Stimulated activated CD4-positive, alpha-beta T cell treated with anti-CD3 and anti-CD28 coated beads, Interleukin-12 subunit alpha, Interleukin-12 subunit beta, amount 100 ng/mL, for 24 hours (primary cell): ENCODE measurements around the gene RNF208.

Experiments
- DNase-seq, 2 experiments: peaks; one replicate each; pipeline ENCODE4 v3.0.0-alpha.2; 2020; ENCODE audit warnings: low read depth in 2 of 2

The RNF208 gene

DNA sequence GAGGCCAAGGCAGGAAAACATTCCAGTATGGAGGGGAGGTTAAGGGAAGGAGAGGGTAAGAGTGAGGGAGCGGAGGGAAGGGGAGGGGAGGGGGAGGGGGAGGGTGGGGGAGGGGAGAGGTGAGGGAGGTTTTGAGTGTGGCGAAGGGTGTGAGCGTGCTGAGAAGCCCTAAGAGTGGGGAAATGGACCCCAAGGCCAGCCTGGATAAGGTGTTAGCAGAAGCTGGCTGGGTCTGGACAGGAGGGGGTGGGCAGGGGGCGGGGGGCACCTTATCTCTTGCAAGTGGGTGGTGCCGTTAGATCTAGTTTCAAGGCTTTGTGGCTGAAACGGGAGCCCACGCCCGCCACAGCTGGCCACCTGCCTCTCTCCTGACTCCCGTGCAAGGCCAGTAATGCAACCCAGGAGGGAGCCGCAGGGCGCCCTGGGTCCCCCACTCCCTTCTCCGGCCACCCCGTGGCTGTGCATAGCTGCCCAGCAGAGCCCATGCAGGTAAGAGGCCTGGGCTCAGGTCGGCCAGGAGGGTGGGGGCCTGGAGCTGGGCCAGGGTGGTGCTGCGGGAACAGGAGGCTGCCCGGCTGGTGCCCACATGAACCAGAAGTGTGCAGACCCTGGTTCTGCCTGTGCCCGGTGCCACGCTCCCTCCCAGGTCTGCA lies 5.9 kb upstream of the RNF208 start:
- DNase-seq = no peak

DNA sequence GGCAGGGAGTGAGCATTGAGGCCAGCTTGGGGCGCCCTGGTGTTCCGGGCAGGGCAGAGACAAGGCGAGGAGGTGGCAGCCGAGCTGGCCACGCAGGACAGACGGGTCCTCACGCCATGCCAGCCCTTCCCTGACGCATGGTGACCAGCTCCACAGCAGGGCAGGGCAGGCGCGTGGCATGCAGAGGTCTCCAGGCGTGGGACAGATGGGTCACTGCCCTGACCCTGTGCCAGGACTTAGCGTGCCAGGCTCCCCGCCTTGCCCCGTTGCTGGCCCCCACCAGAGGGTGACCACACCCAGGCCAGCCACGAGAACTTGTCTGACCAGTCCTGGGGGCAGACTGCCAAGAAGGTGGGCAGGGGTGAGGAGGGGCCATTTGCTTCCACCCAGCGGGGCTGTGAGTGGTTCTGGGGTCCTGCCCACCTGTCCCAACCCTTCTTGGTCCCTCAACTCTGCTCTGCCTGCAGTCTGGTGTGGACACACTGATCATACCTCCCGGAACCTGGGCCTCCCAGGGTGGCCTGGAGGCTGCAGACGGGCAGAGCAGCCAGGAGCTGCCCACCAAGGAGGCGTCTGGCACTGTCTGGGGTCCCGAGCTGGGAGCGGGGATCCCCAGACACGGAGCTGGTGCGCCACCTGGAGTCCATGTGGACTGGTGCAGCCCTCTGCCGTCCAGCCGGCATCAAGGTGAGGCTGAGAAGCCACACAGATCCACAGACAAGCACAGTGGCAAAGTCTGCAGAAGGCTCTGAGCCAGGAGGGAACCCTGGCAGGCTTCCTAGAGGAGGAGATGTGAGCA lies 5.2 kb upstream of the RNF208 start, which contains the start of gene RNF224:
Gene RNF224, plus strand, starts transcription at position 449 of the 799 bp plus-strand sequence. CDS start 834 bp downstream, outside the sequence.
- DNase-seq = peak; percentile 48 to 80

DNA sequence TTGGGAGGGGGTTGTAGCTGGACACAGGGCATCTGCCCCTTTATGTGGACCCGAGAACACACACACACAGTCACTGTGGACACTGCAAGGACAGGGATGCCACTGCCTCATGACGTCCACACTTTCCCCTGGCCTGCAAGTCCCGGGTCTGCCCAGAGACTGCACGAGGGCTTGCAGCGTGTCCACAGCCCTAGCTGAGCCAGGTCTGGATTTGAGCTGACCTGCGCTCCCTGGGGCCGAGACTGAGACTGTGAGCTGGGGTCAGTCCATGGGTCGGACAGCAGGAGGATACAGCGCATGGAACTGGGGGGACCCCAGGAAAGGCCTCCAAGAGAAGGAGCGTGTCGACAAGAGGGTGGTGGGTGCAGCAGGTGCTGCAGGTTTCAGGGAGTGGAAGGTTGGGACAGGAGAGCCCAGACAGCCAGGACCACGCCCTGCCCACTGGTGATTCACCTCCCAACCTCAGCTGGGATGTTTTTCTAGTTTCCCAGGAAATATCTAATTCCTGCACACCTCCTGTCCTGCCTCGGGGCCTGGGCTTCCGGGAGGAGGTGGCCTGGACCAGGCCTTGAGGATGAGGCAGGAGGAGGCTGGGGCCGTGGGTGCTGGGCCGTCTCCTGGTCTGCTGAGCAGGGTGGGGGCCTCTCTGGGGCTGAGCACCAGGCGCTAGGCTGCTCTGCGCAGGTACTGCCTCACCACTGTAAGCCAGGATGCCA lies 4.5 kb upstream of the RNF208 start:
- DNase-seq = no peak

DNA sequence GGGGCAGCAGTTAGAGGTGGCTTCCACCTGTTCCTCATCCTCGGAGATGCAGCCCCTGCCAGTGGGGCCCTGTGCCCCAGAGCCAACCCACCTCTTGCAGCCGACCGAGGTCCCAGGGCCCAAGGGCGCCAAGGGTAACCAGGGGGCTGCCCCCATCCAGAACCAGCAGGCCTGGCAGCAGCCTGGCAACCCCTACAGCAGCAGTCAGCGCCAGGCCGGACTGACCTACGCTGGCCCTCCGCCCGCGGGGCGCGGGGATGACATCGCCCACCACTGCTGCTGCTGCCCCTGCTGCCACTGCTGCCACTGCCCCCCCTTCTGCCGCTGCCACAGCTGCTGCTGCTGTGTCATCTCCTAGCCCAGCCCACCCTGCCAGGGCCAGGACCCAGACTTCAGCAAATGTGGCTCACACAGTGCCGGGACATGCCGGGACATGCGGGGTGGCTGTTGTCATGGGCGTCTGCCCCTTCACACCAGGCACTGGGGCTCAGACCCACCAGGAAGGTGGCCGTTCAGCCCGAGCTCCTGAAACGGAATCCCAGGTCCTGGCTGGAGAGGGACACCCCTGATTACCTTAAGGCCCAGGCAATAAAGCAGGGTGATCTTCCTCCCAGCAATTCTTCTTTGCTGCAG lies 3.8 kb upstream of the RNF208 start:
- no peak for DNase-seq

DNA sequence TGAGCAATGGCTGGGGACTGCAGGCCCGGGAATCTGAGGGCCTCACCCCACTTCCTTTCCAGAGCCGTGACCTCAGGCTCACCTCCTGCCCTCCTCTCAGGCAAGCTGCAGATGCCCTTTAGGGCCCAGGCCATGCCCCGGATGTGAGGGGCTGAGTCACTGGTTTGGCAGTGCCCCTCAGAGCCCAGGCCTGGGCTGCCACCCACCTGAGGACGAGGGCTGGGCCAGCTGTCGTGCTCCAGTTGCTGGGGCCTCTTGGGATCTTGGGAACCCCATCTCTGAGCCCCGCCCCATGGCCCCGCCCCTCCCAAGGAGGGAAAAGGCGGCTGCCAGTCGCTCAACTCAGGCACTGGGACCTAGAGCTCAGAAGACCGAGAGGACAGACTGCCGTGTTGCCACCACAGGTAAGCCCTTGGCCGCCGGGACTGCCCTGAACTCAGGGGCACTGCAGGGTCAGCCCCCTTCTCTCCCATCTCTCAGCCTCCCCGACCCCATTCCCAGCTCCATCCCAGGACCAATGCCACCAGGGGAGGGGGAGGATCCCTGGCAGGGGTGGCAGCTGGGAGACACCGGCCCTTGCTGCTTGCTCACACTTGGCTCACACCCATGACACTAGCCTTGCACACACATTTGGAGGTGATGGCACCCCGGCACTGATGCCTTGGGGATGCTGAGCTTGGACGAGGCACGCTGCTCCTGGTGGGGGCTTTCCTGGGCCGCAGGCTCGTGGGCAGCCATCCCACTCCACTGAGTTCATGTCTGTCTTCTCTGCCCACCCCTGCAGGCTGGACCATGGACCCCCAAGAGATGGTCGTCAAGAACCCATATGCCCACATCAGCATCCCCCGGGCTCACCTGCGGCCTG lies 3.0 kb upstream of the RNF208 start, which contains the start of gene CYSRT1:
Gene CYSRT1, plus strand, starts transcription at position 345 of the 865 bp plus-strand sequence. Its CDS starts 448 bp downstream, at position 793.
- DNase-seq = no peak

DNA sequence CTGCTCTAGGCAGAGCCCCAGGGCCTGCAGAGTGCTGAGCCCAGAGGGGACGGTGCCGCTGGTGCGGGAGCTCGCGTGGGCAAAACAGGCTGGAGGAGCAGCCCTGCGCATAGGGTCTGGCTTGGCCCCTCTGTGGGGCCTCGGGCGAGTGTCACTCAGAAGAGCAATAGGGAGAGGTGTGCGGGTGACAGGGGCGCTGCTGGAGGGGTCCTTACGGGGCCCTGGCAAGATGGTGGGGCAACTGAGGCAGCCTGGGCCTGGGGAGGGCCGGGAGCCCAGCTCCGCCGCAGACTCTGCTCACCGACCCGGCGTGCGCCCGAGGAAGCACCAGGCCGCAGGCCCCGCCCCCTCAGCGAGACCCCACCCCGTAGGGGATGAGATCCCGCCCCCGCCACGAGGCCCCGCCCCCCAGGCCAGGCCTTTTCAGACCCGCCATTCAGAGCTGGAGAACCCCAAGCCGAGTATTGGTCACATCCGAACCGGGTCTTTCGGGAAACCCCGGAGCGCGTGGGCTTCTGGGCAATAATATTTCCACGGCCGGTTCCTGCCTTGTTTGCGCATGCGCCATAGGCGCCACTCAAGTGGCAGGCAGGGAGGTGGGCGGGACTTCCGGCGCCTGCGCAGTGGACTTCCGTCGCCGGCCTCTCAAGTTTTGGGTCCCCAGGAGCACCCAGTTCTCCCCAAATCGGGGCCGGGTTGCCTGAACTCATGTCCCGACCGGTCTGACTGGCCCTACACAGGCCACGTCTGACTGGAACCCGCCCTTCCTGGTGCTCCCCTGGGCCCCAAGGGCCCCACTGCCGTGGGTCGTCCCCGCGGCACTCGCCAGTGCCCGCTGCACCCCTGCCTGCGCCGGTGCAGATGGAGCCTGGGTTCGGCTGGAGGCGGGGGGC lies 1.3 kb upstream of the RNF208 start:
- DNase-seq = peak; percentile 97 to 98

DNA sequence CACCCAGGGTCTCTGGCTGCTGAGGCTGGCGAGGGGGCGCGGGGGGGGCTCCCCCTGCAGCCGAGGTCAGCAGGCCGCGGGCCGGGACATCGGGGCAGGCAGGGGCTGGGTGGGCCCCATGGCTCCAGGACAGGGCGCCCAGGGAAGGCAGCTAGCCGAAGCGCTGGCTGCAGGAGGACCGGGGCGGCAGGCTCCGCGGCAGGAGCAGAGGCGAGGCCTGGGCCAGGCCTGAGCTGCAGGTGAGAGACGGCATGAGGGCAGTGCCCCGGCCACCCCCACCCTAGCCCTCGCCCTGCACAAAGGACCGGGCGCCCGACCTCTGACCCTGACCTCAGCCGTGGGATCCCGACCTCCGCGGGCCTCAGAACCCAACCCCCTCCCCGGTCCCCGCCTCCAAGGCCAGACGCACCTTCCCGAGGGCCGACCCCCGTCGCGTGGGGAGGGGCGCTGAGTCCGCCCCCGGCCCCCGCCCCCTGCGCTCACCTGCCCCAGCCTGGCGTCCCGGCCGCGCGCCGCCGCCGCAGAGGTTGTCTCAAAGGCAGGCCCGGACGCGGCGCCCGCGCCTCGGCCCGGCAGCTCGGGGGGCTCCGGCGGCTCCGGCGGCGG lies 431 bp downstream of the RNF208 start:
- DNase-seq = no peak

DNA sequence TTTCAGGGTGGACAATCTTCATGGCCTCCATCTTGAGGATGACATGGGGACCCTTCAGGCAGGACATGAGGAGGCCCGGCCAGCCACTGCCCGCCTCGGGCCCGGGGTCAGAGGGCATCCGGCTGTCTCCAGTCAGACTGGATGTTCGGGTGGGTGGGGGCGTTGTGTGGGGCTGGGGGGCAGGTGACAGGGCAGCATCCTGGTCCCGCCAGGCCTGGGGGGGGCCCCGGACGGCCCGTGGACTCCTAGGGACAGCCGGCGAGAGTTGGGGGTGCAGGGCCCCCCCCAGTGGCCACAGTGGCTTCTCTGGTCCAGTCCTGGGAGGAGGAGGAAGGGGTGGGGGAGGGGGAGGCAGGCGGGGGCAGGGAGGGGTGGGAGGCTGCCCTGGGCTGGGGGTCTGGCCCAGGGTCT lies 940 bp downstream of the RNF208 start:
- no peak for DNase-seq

DNA sequence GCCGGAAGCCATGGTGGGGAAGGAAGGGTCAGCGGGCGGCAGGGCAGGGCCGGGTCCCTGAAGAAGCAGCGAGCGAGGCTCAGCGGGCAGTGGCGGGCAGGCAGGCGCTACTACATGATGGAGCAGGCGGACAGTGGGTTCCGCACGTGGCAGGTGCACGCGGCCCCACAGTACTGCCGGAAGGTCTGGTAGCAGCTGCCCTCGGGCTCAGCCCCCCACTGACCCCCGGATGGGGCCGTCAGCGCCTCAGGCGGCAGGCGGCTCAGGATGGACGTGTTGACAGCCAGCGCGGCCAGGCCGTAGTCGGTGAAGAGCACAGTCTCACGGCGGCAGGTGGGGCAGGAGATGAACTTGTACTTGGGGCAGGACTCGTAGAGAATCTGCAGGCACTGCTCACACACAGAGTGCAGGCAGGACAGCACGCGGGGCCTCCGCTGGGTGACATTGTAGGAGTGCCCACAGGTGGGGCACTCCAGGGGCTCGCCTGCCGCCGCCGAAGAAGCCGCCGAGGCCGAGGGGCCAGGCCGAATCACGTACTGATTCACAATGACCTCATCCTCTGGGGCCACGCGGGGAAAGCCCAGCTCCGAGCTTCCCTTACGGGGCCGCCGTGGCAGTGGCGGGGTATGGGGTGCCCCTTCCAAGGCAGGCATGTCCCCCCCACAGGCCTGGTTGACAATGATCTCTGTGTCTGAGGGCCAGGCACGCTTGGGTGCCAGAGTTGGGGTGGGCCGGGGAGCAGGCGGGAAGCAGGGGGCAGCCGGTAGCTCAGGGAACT lies 1.5 kb downstream of the RNF208 start:
- DNase-seq = no peak

DNA sequence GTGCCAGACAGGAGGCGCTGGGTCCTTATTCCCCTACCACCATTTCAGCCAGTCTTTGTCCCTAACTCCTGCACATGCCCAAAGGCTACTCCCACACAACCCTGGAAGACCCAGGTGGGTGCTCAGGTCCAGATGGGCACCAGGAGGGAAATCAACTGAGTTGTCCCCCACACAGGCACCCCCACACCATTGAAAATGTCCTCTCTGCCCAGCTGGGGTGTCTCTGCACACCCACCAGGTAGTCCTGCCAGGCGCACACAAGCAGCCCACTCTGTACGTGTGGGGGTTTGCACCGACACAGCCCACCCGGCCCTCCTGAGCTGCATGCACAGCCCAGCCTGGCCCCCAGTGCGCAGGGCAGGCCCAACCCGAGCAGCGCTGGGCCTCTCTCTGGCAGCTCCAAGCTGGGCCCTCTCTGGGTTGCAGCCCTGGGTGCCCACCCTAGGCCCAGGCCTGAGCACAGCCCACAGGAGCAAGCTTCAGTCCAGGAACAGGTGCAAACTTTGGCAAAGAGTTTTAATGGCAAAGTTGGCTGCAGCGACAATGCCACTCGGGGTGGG lies 2.2 kb downstream of the RNF208 start:
- no peak for DNase-seq

DNA sequence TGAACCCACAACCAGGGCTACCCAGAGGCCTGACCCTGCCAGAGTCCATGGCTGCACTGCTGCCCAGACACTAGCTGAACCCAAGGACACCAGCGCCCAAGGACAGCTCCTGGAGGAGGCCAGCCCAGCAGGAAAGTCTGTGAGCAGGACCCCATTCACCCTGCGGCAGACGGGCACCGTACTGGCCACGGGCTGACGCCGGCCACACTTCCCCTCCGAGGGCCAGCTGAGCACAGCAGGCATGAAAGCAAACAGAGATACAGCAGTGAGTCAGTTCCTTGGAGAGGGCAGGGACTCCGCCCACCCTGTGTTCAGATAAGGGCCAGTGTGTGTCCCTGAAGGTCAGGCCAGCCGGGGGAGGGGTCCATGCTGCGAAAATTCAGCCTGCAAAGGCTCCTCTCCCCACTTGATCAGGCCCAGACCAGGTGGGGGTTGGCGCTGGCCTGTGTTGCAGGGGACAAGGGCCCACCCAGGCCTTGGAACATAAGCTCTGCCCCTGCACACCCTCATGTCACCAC lies 3.2 kb downstream of the RNF208 start:
- DNase-seq = no peak

DNA sequence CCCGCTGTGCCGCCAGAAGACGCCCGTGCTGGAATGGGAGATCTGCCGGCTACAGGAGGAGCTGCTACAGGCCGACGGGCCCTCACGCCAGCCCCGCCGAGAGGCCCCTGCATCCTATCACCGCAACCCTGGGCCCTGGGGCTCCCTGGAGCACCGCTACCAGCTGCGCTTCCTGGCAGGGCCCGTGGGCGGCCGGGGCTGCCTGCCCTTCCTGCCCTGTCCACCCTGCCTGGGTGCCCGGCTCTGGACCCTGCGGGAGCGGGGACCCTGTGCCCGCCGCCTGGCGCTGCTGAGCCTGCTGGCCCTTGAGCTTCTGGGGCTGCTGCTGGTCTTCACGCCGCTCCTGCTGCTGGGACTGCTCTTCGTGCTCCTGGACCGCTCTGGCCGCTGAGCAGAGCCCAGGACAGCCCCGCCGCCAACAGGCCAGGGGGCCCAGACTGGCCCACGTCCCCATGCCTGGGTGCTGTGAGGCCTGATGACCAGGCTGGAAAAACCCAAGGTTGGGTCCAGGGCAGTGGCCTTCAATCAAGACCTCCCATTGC lies 3.8 kb downstream of the RNF208 start:
- no peak for DNase-seq

DNA sequence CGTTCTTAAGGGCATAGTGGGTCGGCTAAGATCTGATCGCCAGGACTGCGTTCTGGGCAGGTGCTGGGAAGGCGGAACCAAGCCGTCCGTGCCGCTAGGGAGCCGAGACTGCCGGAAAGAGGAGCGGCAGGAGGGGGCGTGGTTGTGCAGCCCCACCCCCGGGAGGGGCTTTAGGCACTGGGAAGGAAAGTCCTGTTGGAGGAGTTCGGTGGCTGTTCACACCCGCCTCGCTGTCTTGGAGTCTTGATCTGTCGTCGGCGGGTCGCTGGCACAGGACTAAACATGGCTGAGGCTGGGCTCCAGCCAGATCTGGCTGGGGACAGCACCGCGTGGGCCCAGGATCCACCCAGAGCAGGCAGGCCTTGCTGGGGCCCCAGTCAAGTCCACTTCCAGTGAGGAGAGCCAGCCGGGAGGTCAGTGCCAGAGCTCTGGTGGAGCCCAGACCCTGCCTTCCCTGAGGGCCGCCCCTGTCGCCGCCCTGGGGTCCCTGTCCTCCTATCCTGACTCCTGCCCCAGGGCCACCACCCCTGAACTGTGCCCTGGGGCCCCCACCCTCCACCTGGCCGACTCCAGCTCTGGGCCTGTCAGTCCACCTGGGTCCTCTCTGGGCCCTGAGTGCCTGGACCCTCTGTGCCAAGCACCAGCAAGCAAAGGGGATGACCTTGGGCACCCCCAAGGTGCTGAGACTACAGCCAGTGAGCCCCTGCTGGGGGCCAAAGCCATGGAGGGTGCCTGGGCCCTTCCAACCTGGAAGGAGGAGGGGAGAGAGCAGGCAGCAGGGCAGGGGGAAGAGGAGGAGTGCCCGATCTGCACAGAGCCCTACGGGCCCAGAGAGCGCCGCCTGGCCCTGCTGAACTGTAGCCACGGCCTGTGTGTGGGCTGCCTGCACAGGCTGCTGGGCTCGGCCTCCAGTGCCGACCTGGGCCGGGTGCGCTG lies 4.5 kb downstream of the RNF208 start:
- no peak for DNase-seq

DNA sequence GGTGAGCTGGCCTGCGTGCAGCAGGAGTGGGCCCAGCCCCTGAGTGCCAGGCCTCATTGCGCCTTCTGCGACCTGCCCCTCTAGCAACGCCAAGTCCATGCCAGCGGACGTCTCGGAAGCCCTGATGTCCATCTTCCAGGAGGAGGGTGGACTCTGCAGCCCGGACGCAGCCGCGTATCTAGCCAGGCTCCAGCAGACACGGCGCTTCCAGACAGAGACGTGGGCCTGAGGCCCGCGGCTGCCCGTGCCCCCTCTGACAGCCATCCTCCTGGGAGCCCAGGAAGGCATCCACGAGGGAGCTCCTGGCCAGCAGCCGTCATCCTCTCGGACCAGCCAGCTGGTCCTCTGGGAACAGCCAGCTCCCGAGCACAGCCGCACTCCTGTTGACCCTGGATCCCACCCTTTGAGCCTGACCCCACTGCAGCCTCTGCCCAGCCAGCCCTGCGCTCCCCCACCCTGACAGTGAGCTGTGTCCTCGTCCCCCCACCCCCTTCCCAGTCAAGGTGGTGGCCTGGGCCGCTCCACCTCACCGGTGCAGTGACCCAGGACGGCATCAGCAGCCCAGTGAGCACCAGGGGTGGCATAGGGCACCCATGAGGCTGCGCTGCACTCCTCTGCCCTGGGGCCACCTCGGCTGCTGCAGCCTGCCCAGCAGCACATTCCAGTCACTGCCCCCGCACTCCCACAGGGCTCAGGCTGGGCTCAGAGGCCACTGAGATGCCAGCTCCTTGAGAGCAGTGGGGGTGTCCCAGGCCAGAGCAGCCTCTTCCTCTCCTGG lies 5.7 kb downstream of the RNF208 start:
- DNase-seq = no peak

DNA sequence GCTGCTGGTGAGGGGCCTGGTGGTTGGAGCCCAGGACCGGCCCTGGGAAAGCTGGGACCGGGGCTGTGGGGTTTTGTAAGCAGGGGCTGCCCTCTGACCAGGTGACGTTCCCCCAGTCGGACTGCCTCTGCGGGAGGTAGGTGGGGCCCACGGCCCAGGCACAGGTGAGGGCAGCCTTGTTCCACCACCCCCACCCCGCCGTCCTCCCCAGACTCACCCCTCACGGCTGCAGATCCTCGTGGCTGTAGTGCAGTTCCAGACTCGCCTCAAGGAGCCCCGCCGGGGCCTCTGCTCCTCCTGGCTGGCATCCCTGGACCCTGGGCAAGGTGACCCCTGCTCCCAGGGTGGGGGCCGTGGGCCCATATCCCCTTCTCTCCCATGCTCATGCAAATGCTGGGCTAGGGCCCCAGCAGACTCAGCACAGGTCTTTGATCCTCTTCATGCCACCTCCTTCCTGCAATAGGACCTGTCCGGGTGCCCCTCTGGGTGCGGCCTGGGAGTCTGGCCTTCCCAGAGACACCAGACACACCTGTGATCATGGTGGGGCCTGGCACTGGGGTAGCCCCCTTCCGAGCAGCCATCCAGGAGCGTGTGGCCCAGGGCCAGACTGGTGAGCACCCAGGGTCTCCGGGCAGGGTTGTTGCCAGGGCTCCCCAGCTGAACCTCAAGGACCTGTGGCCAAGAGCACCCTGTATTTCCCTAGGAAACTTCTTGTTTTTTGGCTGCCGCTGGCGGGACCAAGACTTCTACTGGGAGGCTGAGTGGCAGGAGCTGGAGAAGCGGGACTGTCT lies 6.6 kb downstream of the RNF208 start:
- DNase-seq = no peak
